T-helper 1 cell (primary cell): Measurements from ENCODE around the gene CDYL2.
"Not testable (repeated sequence)": the region's sequence is repeated elsewhere in the genome, so short reads cannot be mapped to it uniquely, and the experiment has no call there.

Experiments used
- DNase-seq, 5 donors: peaks; one replicate each; pipeline ENCODE4 v3.0.0-alpha.2; 2012 to 2020

CDYL2 gene

GRCh38 chr16:80667925-80668324 is 136.5 kb downstream of the CDYL2 start:
- DNase-seq, result no peak

GRCh38 chr16:80667251-80667560 is 137.2 kb downstream of the CDYL2 start:
- no peak for DNase-seq

GRCh38 chr16:80666378-80667250 is 137.8 kb downstream of the CDYL2 start:
- no peak for DNase-seq

- no peak for DNase-seq
Observed at GRCh38 chr16:80665356-80665755, 139.0 kb downstream of the CDYL2 start.

GRCh38 chr16:80664786-80665185 is 139.6 kb downstream of the CDYL2 start:
- DNase-seq, result no peak

GRCh38 chr16:80664226-80664625 is 140.2 kb downstream of the CDYL2 start:
- no peak for DNase-seq

- DNase-seq, result no peak
Observed at GRCh38 chr16:80663078-80663477, 141.3 kb downstream of the CDYL2 start.

GRCh38 chr16:80659865-80660264 is 144.5 kb downstream of the CDYL2 start:
- no peak for DNase-seq

GRCh38 chr16:80656711-80657150 is 147.7 kb downstream of the CDYL2 start:
- DNase-seq, result peak in 2 of 5 donors; percentile 19 to 73

GRCh38 chr16:80656161-80656560 is 148.2 kb downstream of the CDYL2 start:
- no peak for DNase-seq

- DNase-seq, result no peak
Observed at GRCh38 chr16:80655751-80656150, 148.6 kb downstream of the CDYL2 start.

GRCh38 chr16:80654094-80654862 is 150.1 kb downstream of the CDYL2 start:
- DNase-seq, result no peak

- DNase-seq, result no peak
Observed at GRCh38 chr16:80652441-80652840, 152.0 kb downstream of the CDYL2 start.

- not testable (repeated sequence) for DNase-seq
Observed at GRCh38 chr16:80650281-80650680, 154.1 kb downstream of the CDYL2 start.

GRCh38 chr16:80640316-80640715 is 164.1 kb downstream of the CDYL2 start:
- no peak for DNase-seq

GRCh38 chr16:80639636-80640035 is 164.8 kb downstream of the CDYL2 start:
- DNase-seq, result no peak

GRCh38 chr16:80637621-80638020 is 166.8 kb downstream of the CDYL2 start:
- DNase-seq, result no peak

GRCh38 chr16:80631581-80631980 is 172.8 kb downstream of the CDYL2 start:
- DNase-seq, result no peak

GRCh38 chr16:80628254-80628653 is 176.1 kb downstream of the CDYL2 start:
- no peak for DNase-seq

GRCh38 chr16:80627108-80627507 is 177.3 kb downstream of the CDYL2 start:
- DNase-seq, result peak in 1 of 5 donors; percentile 17

GRCh38 chr16:80623376-80623775 is 181.0 kb downstream of the CDYL2 start:
- DNase-seq, result no peak

- DNase-seq, result no peak
Observed at GRCh38 chr16:80622007-80622406, 182.4 kb downstream of the CDYL2 start.

- DNase-seq, result no peak
Observed at GRCh38 chr16:80620736-80621605, 183.4 kb downstream of the CDYL2 start.
